Natural killer cell (primary cell): Measurements from ENCODE around the gene ULK1. TPM values are rescaled to one million over a fixed set of nuclear protein-coding genes. Genes with fewer than 3 reads are reported as not detected.

ENCODE experiments used
- ATAC-seq, 3 donors: fragments of 150-1000 bp in 2 of 3; fragments of 200-7000 bp in 1 of 3; cut with Tn5 transposase; 1 replicate in 1 of 3; 2 replicates in 2 of 3; pipeline ENCODE4 v1.10.0; 2021; ENCODE audit warnings: mild to moderate bottlenecking in 2 of 3, moderate library complexity in 2 of 3
- DNase-seq, 2 donors: peaks; one replicate each; pipeline versions ENCODE4 v3.0.0 to v3.0.0-alpha.2; 2013 to 2021; ENCODE audit warnings: mixed read lengths in 1 of 2
- H3K27ac ChIP-seq: one replicate; pipeline ENCODE4 v1.5.1; 2013; ENCODE audit warnings: mild to moderate bottlenecking, low read length
- H3K27me3 ChIP-seq: one replicate; pipeline ENCODE4 v1.6.1; 2013; ENCODE audit warnings: low read length; ENCODE audit not compliant: control insufficient read depth, insufficient read depth
- H3K36me3 ChIP-seq: one replicate; pipeline ENCODE4 v1.6.1; 2013; ENCODE audit warnings: low read length; ENCODE audit not compliant: control insufficient read depth, insufficient read depth
- H3K4me1 ChIP-seq: one replicate; pipeline ENCODE4 v1.6.1; 2013; ENCODE audit warnings: low read length; ENCODE audit not compliant: control insufficient read depth, insufficient read depth
- H3K4me3 ChIP-seq: one replicate; pipeline ENCODE4 v1.5.1; 2013; ENCODE audit warnings: low read length
- H3K9me3 ChIP-seq: one replicate; pipeline ENCODE4 v1.6.1; 2013; ENCODE audit warnings: low read length; ENCODE audit not compliant: control insufficient read depth, insufficient read depth
- H3K27ac Mint-ChIP-seq, 2 donors: one replicate each; pipeline ENCODE4 v1.8.0; 2022; ENCODE audit warnings: mild to moderate bottlenecking in 2 of 2, mixed read lengths in 2 of 2, moderate library complexity in 1 of 2
- H3K27me3 Mint-ChIP-seq, 2 donors: one replicate each; pipeline ENCODE4 v1.8.0; 2022; ENCODE audit warnings: low read depth in 2 of 2, mixed read lengths in 2 of 2
- H3K36me3 Mint-ChIP-seq: one replicate; pipeline ENCODE4 v1.8.0; 2022; ENCODE audit warnings: mixed read lengths
- H3K4me1 Mint-ChIP-seq, 2 donors: one replicate each; pipeline ENCODE4 v1.8.0; 2022; ENCODE audit warnings: mixed read lengths in 2 of 2
- H3K4me3 Mint-ChIP-seq: one replicate; pipeline ENCODE4 v1.8.0; 2022; ENCODE audit warnings: mild to moderate bottlenecking, moderate library complexity, mixed read lengths
- H3K9me3 Mint-ChIP-seq, 2 donors: one replicate each; pipeline ENCODE4 v1.8.0; 2022; ENCODE audit warnings: mixed read lengths in 2 of 2
- CTCF ChIP-seq: fragments of 200-600 bp; IDR thresholded peaks from one replicate; pipeline ENCODE4 v1.8.0; 2022; ENCODE audit warnings: antibody characterized with exemption
- WGBS: methylation state at CpG from one replicate; pipeline ENCODE4 v1.1.7; 2013; ENCODE audit warnings: missing lambda C conversion rate; ENCODE audit not compliant: insufficient coverage; 5-methylcytosine and 5-hydroxymethylcytosine counted together
- intact Hi-C: fragments of 100-400 bp; cut with micrococcal nuclease; formaldehyde crosslinking; loops from one replicate; pipeline ENCODE4 v1.14.2; 2022
- total RNA-seq, 4 donors: library from RNA; stranded (reverse); fragments of 120-200 nt in 1 of 4; gene quantifications; one replicate each; pipeline versions ENCODE4 v1.2.3 to v1.2.4, GENCODE V29; 2013 to 2022

The ULK1 gene
- total RNA-seq, 3 donors from 2014 or later (not counting 1 experiment from before 2014, with no cell fraction given), result 99.1 to 142 (median 123) TPM

GRCh38 chr12:131854861-131855476 is 39.5 kb upstream of the ULK1 start:
- Histone ChIP-seq H3K4me1 (peaks cover 9% of the 10 kb centered on the region), H3K4me3 (no peak overlapping the region), H3K36me3 (no peaks in the 10 kb centered on the region), H3K27ac (no peak overlapping the region), H3K27me3 (no peaks in the 10 kb centered on the region), H3K9me3 (no peaks in the 10 kb centered on the region)
- DNase-seq (no peak), ATAC-seq (no peak)
- H3K36me3 Mint-ChIP-seq, result no peaks in the 10 kb centered on the region
- WGBS, result 87% methylated on average over 16 of the region's 16 CpGs
- H3K9me3 Mint-ChIP-seq, result no peaks in the 10 kb centered on the region
- peaks cover 0 to under 1% of the 10 kb centered on the region in 2 donors for H3K4me1 Mint-ChIP-seq
- H3K4me3 Mint-ChIP-seq, result no peak overlapping the region
- peaks cover 0 to 5% of the 10 kb centered on the region in 2 donors for H3K27me3 Mint-ChIP-seq
- no peak for TF ChIP-seq CTCF
- no peak overlapping the region for H3K27ac Mint-ChIP-seq
- intact Hi-C loops, result no loop called here

- DNase-seq (no peak), ATAC-seq (no peak)
- H3K36me3 Mint-ChIP-seq, result no peaks in the 10 kb centered on the region
- intact Hi-C loops, result no loop called here
- no peak overlapping the region for H3K27ac Mint-ChIP-seq
- Histone ChIP-seq H3K36me3 (no peaks in the 10 kb centered on the region), H3K4me1 (peaks cover 11% of the 10 kb centered on the region), H3K27ac (no peak overlapping the region), H3K27me3 (no peaks in the 10 kb centered on the region), H3K9me3 (no peaks in the 10 kb centered on the region), H3K4me3 (no peak overlapping the region)
- TF ChIP-seq CTCF, result no peak
- no peak overlapping the region for H3K4me3 Mint-ChIP-seq
- H3K9me3 Mint-ChIP-seq, result no peaks in the 10 kb centered on the region
- H3K4me1 Mint-ChIP-seq, result peaks cover 4 to 6% of the 10 kb centered on the region in 2 donors
- H3K27me3 Mint-ChIP-seq, result peaks cover 0 to 5% of the 10 kb centered on the region in 2 donors
- 74% methylated on average over 30 of the region's 30 CpGs for WGBS
Measured at GRCh38 chr12:131855521-131856142, 38.8 kb upstream of the ULK1 start.

- peaks cover 6 to 12% of the 10 kb centered on the region in 2 donors for H3K4me1 Mint-ChIP-seq
Measured at GRCh38 chr12:131856366-131857097, 37.9 kb upstream of the ULK1 start.

More at GRCh38 chr12:131856366-131857097, 37.9 kb upstream of the ULK1 start:
- Histone ChIP-seq H3K27ac (no peak overlapping the region), H3K36me3 (no peaks in the 10 kb centered on the region), H3K27me3 (no peaks in the 10 kb centered on the region), H3K4me1 (peaks cover 15% of the 10 kb centered on the region), H3K4me3 (no peak overlapping the region), H3K9me3 (no peaks in the 10 kb centered on the region)
- Mint-ChIP-seq H3K27ac (no peak overlapping the region), H3K27me3 (peaks cover 0 to 5% of the 10 kb centered on the region in 2 donors), H3K9me3 (no peaks in the 10 kb centered on the region), H3K36me3 (no peaks in the 10 kb centered on the region), H3K4me3 (no peak overlapping the region)
- no peak for ATAC-seq
- intact Hi-C loops, result no loop called here
- DNase-seq, result no peak
- 92% methylated on average over 10 of the region's 10 CpGs for WGBS
- no peak for TF ChIP-seq CTCF
